Tibial artery (tissue), 4 donors: Measurements from ENCODE around the gene ERMARD.
"Not testable (repeated sequence)": the region's sequence is repeated elsewhere in the genome, so short reads cannot be mapped to it uniquely, and the experiment has no call there.

Source experiments
- DNase-seq, 2 donors: peaks; one replicate each; pipeline ENCODE4 v3.0.0-alpha.2; 2019
- H3K27ac ChIP-seq, 2 donors: fragments of 200-600 bp; sonication (generic) in 1 of 2; 1 replicate in 1 of 2; 2 replicates in 1 of 2; pipeline ENCODE4 v1.5.1; 2018 to 2019; ENCODE audit warnings: mild to moderate bottlenecking in 1 of 2
- H3K27me3 ChIP-seq, 2 donors: fragments of 200-600 bp; sonication (generic) in 1 of 2; one replicate each; pipeline versions ENCODE4 v1.5.1 to v1.6.0; 2016 to 2019
- H3K36me3 ChIP-seq, 3 donors: fragments of 200-600 bp; sonication (generic) in 2 of 3; one replicate each; pipeline ENCODE4 v1.5.1; 2016 to 2019; ENCODE audit warnings: mild to moderate bottlenecking in 2 of 3
- H3K4me1 ChIP-seq, 4 donors: fragments of 200-600 bp; sonication (generic) in 2 of 4; 1 replicate in 3 of 4; 2 replicates in 1 of 4; pipeline ENCODE4 v1.5.1; 2016 to 2019
- H3K4me3 ChIP-seq, 2 donors: fragments of 200-600 bp; sonication (generic) in 1 of 2; 1 replicate in 1 of 2; 2 replicates in 1 of 2; pipeline ENCODE4 v1.5.1; 2018 to 2019; ENCODE audit warnings: mild to moderate bottlenecking in 2 of 2
- H3K9me3 ChIP-seq, 3 donors: fragments of 200-600 bp; sonication (generic) in 1 of 3; one replicate each; pipeline ENCODE4 v1.5.1; 2016 to 2019
- CTCF ChIP-seq, 2 experiments: fragments of 200-600 bp in 1 of 2; fragments of 450-650 bp in 1 of 2; IDR thresholded peaks; one replicate each; pipeline ENCODE4 v1.5.1; 2017 to 2019; ENCODE audit warnings: antibody characterized with exemption in 2 of 2, mild to moderate bottlenecking in 1 of 2, moderate library complexity in 1 of 2
- intact Hi-C: fragments of 100-400 bp; cut with DNase I; formaldehyde crosslinking; loops from one replicate; pipeline ENCODE4 v1.15.0; 2023; ENCODE audit warnings: low total_unique reads

ERMARD gene

GRCh38 chr6:169755162-169755561, 3.7 kb downstream of the ERMARD start:
- H3K27ac ChIP-seq: no peak overlapping the region
- no peak overlapping the region for H3K4me3 ChIP-seq
- no peaks in the 10 kb centered on the region for H3K9me3 ChIP-seq
- peaks cover 23 to 38% (median 23%) of the 10 kb centered on the region in 3 donors for H3K36me3 ChIP-seq
- intact Hi-C loops: no loop called here
- H3K27me3 ChIP-seq: no peaks in the 10 kb centered on the region
- peaks cover 0 to 19% (median 13%) of the 10 kb centered on the region in 4 donors for H3K4me1 ChIP-seq
- no peak for TF ChIP-seq CTCF (IDR thresholded peaks at IDR 0.05)
- no peak for DNase-seq

- DNase-seq: no peak
- H3K27ac ChIP-seq: no peak overlapping the region
- intact Hi-C loops: no loop called here
- no peak for TF ChIP-seq CTCF (IDR thresholded peaks at IDR 0.05)
- H3K9me3 ChIP-seq: no peaks in the 10 kb centered on the region
- H3K36me3 ChIP-seq: peaks cover 38 to 95% (median 71%) of the 10 kb centered on the region in 3 donors
- no peak overlapping the region for H3K4me3 ChIP-seq
- H3K27me3 ChIP-seq: no peaks in the 10 kb centered on the region
- H3K4me1 ChIP-seq: no peaks in the 10 kb centered on the region
Observed at GRCh38 chr6:169763308-169763707, 11.9 kb downstream of the ERMARD start.

GRCh38 chr6:169763881-169764280, 12.5 kb downstream of the ERMARD start:
- Histone ChIP-seq H3K27me3 (no peaks in the 10 kb centered on the region), H3K4me3 (no peak overlapping the region), H3K36me3 (peaks cover 38 to 95% (median 71%) of the 10 kb centered on the region in 3 donors), H3K27ac (no peak overlapping the region), H3K4me1 (no peaks in the 10 kb centered on the region), H3K9me3 (no peaks in the 10 kb centered on the region)
- DNase-seq: no peak
- intact Hi-C loops: no loop called here
- TF ChIP-seq CTCF (IDR thresholded peaks at IDR 0.05): no peak

- H3K4me1 ChIP-seq, intact Hi-C loops, H3K27ac ChIP-seq, H3K9me3 ChIP-seq, DNase-seq, H3K27me3 ChIP-seq, H3K4me3 ChIP-seq: not testable (repeated sequence)
- H3K36me3 ChIP-seq: peaks cover 28 to 91% (median 62%) of the 10 kb centered on the region in 3 donors
Observed at GRCh38 chr6:169765789-169766188, 14.4 kb downstream of the ERMARD start.

GRCh38 chr6:169766232-169766631, 14.8 kb downstream of the ERMARD start:
- intact Hi-C loops: no loop called here
- Histone ChIP-seq H3K27ac (no peak overlapping the region), H3K4me3 (no peak overlapping the region), H3K9me3 (no peaks in the 10 kb centered on the region), H3K27me3 (no peaks in the 10 kb centered on the region), H3K36me3 (peaks cover 24 to 90% (median 58%) of the 10 kb centered on the region in 3 donors), H3K4me1 (no peaks in the 10 kb centered on the region)
- no peak for DNase-seq
- no peak for TF ChIP-seq CTCF (IDR thresholded peaks at IDR 0.05)

- no peaks in the 10 kb centered on the region for H3K9me3 ChIP-seq
- intact Hi-C loops: no loop called here
- peaks cover 32 to 90% (median 58%) of the 10 kb centered on the region in 3 donors for H3K36me3 ChIP-seq
- H3K27ac ChIP-seq: no peak overlapping the region
- no peak overlapping the region for H3K4me3 ChIP-seq
- H3K27me3 ChIP-seq: no peaks in the 10 kb centered on the region
- no peak for TF ChIP-seq CTCF (IDR thresholded peaks at IDR 0.05)
- H3K4me1 ChIP-seq: no peaks in the 10 kb centered on the region
- no peak for DNase-seq
Observed at GRCh38 chr6:169766921-169767736, 15.7 kb downstream of the ERMARD start.
